Sigmoid colon (tissue), 7 donors: ENCODE measurements around the gene MT1F. TPM values are rescaled to one million over a fixed set of nuclear protein-coding genes. Genes with fewer than 3 reads are reported as not detected.

Experiments used
- DNase-seq: peaks from one replicate; pipeline ENCODE4 v3.0.0-alpha.2; 2019
- H3K27ac ChIP-seq, 4 donors: fragments of 200-600 bp; sonication (generic); one replicate each; pipeline ENCODE4 v1.5.1; 2016 to 2019; ENCODE audit warnings: mild to moderate bottlenecking in 1 of 4
- H3K27me3 ChIP-seq, 3 donors: fragments of 200-600 bp; sonication (generic); one replicate each; pipeline ENCODE4 v1.5.1; 2019; ENCODE audit warnings: mild to moderate bottlenecking in 1 of 3
- H3K36me3 ChIP-seq, 4 donors: fragments of 200-600 bp; sonication (generic); one replicate each; pipeline ENCODE4 v1.5.1; 2016 to 2019
- H3K4me1 ChIP-seq, 4 donors: fragments of 200-600 bp; sonication (generic); one replicate each; pipeline ENCODE4 v1.5.1; 2017 to 2019
- H3K4me3 ChIP-seq, 4 donors: fragments of 200-600 bp; sonication (generic); one replicate each; pipeline ENCODE4 v1.5.1; 2017 to 2019; ENCODE audit warnings: mild to moderate bottlenecking in 2 of 4, moderate library complexity in 1 of 4
- H3K9me3 ChIP-seq, 4 donors: fragments of 200-600 bp in 3 of 4; sonication (generic) in 3 of 4; one replicate each; pipeline versions ENCODE4 v1.5.1 to v1.6.1; 2013 to 2019
- EP300 ChIP-seq, 4 donors: sonication (generic); formaldehyde crosslinking; IDR thresholded peaks; one replicate each; pipeline ENCODE4 v1.6.1; 2017; ENCODE audit warnings: antibody characterized with exemption in 4 of 4
- POLR2A ChIP-seq, 2 donors: fragments of 450-650 bp; IDR thresholded peaks; one replicate each; pipeline ENCODE4 v1.6.1; 2016; ENCODE audit warnings: antibody characterized with exemption in 2 of 2, mild to moderate bottlenecking in 2 of 2, moderate library complexity in 2 of 2
- POLR2AphosphoS5 ChIP-seq, 4 donors: sonication (generic); formaldehyde crosslinking; IDR thresholded peaks; one replicate each; pipeline ENCODE4 v1.6.1; 2017; ENCODE audit warnings: antibody characterized with exemption in 4 of 4
- WGBS, 2 donors: extraction: QIAGEN DNeasy Blood & Tissue Kit; methylation state at CpG; one replicate each; pipeline ENCODE4 v1.1.7; 2013; 5-methylcytosine and 5-hydroxymethylcytosine counted together
- intact Hi-C: fragments of 100-400 bp; cut with DNase I; formaldehyde crosslinking; loops from one replicate; pipeline ENCODE4 v1.15.1; 2023
- polyA plus RNA-seq, 3 donors: library from polyadenylated mRNA; stranded (reverse); fragments of 200-250 nt; gene quantifications; one replicate each; pipeline ENCODE4 v1.2.3, GENCODE V29; 2013
- total RNA-seq, 4 donors: library from RNA; depleted of rRNA; stranded (reverse); fragments of >200 nt; gene quantifications; one replicate each; pipeline ENCODE4 v1.1.0, GENCODE V29; 2016
- TF ChIP-seq, protein P1 (sequence below), 4 experiments: fragments of 450-650 bp in 3 of 4; fragments of 200-600 bp in 1 of 4; IDR thresholded peaks; one replicate each; pipeline ENCODE4 v1.5.1; 2016 to 2019; ENCODE audit warnings: antibody characterized with exemption in 4 of 4, mild to moderate bottlenecking in 3 of 4, moderate library complexity in 2 of 4
- donor health status: healthy with polysubstance abuse.
- donor health status: Bipolar disorder and iron deficiency.
- donor health status: healthy.

MT1F gene
- total and polyA plus RNA-seq, 7 donors: 0.71 to 117 (median 3.1) TPM

- intact Hi-C loops: loop anchor here (1.0 to 2.0 kb wide), 2 partner anchors 17 to 57 kb away; partner anchors contain the start of genes MT1X and MT2A
- DNase-seq: peak; percentile 95
- Histone ChIP-seq H3K4me3 (peak within 1 kb of the TSS; percentile 52 to 68 (median 58)), H3K36me3 (no peaks in the 10 kb centered on the region), H3K27ac (peak within 1 kb of the TSS; percentile 89 to 92 (median 90)), H3K4me1 (peaks cover 0 to 23% (median 19%) of the 10 kb centered on the region in 4 donors), H3K27me3 (no peaks in the 10 kb centered on the region), H3K9me3 (no peaks in the 10 kb centered on the region)
- TF ChIP-seq EP300 (IDR thresholded peaks at IDR 0.05) (peak in 3 of 4 donors; percentile 52 to 87 (median 83)), POLR2AphosphoS5 (IDR thresholded peaks at IDR 0.05) (peak; percentile 83 to 97 (median 94)), POLR2A (IDR thresholded peaks at IDR 0.05) (peak; percentile 83 to 85)
- TF ChIP-seq, protein P1, sequence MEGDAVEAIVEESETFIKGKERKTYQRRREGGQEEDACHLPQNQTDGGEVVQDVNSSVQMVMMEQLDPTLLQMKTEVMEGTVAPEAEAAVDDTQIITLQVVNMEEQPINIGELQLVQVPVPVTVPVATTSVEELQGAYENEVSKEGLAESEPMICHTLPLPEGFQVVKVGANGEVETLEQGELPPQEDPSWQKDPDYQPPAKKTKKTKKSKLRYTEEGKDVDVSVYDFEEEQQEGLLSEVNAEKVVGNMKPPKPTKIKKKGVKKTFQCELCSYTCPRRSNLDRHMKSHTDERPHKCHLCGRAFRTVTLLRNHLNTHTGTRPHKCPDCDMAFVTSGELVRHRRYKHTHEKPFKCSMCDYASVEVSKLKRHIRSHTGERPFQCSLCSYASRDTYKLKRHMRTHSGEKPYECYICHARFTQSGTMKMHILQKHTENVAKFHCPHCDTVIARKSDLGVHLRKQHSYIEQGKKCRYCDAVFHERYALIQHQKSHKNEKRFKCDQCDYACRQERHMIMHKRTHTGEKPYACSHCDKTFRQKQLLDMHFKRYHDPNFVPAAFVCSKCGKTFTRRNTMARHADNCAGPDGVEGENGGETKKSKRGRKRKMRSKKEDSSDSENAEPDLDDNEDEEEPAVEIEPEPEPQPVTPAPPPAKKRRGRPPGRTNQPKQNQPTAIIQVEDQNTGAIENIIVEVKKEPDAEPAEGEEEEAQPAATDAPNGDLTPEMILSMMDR (IDR thresholded peaks at IDR 0.05): no peak
- WGBS, 2 donors: 1 to 3% methylated on average over 62 of the region's 62 CpGs
Measured at GRCh38 chr16:56625140-56625942, 32.4 kb upstream of the MT1F start, which contains the start of gene MT1E. MT1E (plus strand) TSS chr16:56625781; CDS start chr16:56625852, 71 bp downstream.

GRCh38 chr16:56625943-56626654 is 31.7 kb upstream of the MT1F start:
- no peaks in the 10 kb centered on the region for H3K9me3 ChIP-seq

GRCh38 chr16:56626685-56627084 is 31.1 kb upstream of the MT1F start:
- no peaks in the 10 kb centered on the region for H3K27me3 ChIP-seq
- WGBS, 2 donors: 25 to 52% methylated on average over 7 of the region's 7 CpGs

More at GRCh38 chr16:56625943-56626654, 31.7 kb upstream of the MT1F start:
- intact Hi-C loops: loop anchor here (1.0 to 2.0 kb wide), 2 partner anchors 18 to 57 kb away; partner anchors contain the start of genes MT1X and MT2A
- Histone ChIP-seq H3K4me1 (peaks cover 0 to 23% (median 19%) of the 10 kb centered on the region in 4 donors), H3K36me3 (no peaks in the 10 kb centered on the region), H3K4me3 (peak overlapping the region; percentile 52 to 68 (median 58)), H3K27me3 (no peaks in the 10 kb centered on the region), H3K27ac (peak overlapping the region; percentile 89 to 92 (median 90))
- TF ChIP-seq POLR2A (IDR thresholded peaks at IDR 0.05) (no peak), POLR2AphosphoS5 (IDR thresholded peaks at IDR 0.05) (peak in 1 of 4 donors; percentile 74), EP300 (IDR thresholded peaks at IDR 0.05) (peak in 3 of 4 donors; percentile 46 to 72 (median 72))
- TF ChIP-seq, protein P1 (IDR thresholded peaks at IDR 0.05): no peak
- DNase-seq: peak; percentile 91
- WGBS, 2 donors: 8 to 18% methylated on average over 16 of the region's 16 CpGs

GRCh38 chr16:56628486-56629350 is 29.0 kb upstream of the MT1F start:
- no peak for TF ChIP-seq POLR2AphosphoS5 (IDR thresholded peaks at IDR 0.05)
- TF ChIP-seq EP300 (IDR thresholded peaks at IDR 0.05): no peak
- no peak for TF ChIP-seq POLR2A (IDR thresholded peaks at IDR 0.05)
- TF ChIP-seq, protein P1 (IDR thresholded peaks at IDR 0.05): no peak
- H3K27ac ChIP-seq: peak overlapping the region; percentile 0 to 92 (median 64)
- H3K4me1 ChIP-seq: peaks cover 0 to 39% (median 29%) of the 10 kb centered on the region in 4 donors
- intact Hi-C loops: no loop called here
- no peaks in the 10 kb centered on the region for H3K36me3 ChIP-seq
- 78 to 84% methylated on average over 9 of the region's 9 CpGs for WGBS, 2 donors
- H3K9me3 ChIP-seq: no peaks in the 10 kb centered on the region
- H3K27me3 ChIP-seq: peaks cover 0 to 3% (median 0%) of the 10 kb centered on the region in 3 donors
- DNase-seq: no peak
- H3K4me3 ChIP-seq: no peak overlapping the region

More at GRCh38 chr16:56626685-56627084, 31.1 kb upstream of the MT1F start:
- H3K4me3 ChIP-seq: peak overlapping the region; percentile 52 to 68 (median 58)
- no peaks in the 10 kb centered on the region for H3K36me3 ChIP-seq
- DNase-seq: no peak
- TF ChIP-seq POLR2AphosphoS5 (IDR thresholded peaks at IDR 0.05): no peak
- TF ChIP-seq EP300 (IDR thresholded peaks at IDR 0.05): no peak
- H3K27ac ChIP-seq: peak overlapping the region; percentile 89 to 92 (median 90)
- intact Hi-C loops: no loop called here
- no peaks in the 10 kb centered on the region for H3K9me3 ChIP-seq
- peaks cover 0 to 24% (median 19%) of the 10 kb centered on the region in 4 donors for H3K4me1 ChIP-seq
